ENCODE data around the gene SCOC. TPM values are rescaled to one million over a fixed set of nuclear protein-coding genes. Genes with fewer than 3 reads are reported as not detected.

Gene SCOC
- polyA plus RNA-seq, 1 donor from 2014 or later = 320 TPM

- Histone ChIP-seq H3K36me3 (ENCODE audit: insufficient read depth, low read length) (no peaks in the 10 kb centered on the region), H3K27me3 (ENCODE audit: insufficient read depth, low read depth, low read length) (no peaks in the 10 kb centered on the region), H4K20me1 (ENCODE audit: insufficient read depth) (no peaks in the 10 kb centered on the region), H3K4me2 (ENCODE audit: low read length) (no peak overlapping the region), H3F3A (ENCODE audit: insufficient read depth, low read length, poor library complexity, severe bottlenecking) (no peaks in the 10 kb centered on the region), H3K4me3 (ENCODE audit: low read length) (no peak overlapping the region), H3K9me2 (ENCODE audit: insufficient read depth, low read length) (no peaks in the 10 kb centered on the region), H2AFZ (ENCODE audit: low read depth, low read length) (no peak overlapping the region), H3K9me3 (ENCODE audit: low read length) (no peaks in the 10 kb centered on the region), H3K27ac (ENCODE audit: low read length) (no peak overlapping the region), H3K79me2 (replicated peaks; ENCODE audit: insufficient read depth, low read length) (no peaks in the 10 kb centered on the region), H3K9ac (ENCODE audit: low read length) (no peak overlapping the region)
- no peak for TF ChIP-seq CTCF (IDR thresholded peaks at IDR 0.05; ENCODE audit: poor library complexity, severe bottlenecking)
- no peak for TF ChIP-seq REST (IDR thresholded peaks at IDR 0.05; ENCODE audit: borderline replicate concordance)
- no peak for TF ChIP-seq EZH2 (IDR thresholded peaks at IDR 0.05; ENCODE audit: borderline replicate concordance, insufficient read depth, low read length, poor library complexity, severe bottlenecking)
- TF ChIP-seq POLR2AphosphoS5 (IDR thresholded peaks at IDR 0.05) = no peak
- TF ChIP-seq EP300 (conservative IDR thresholded peaks at IDR 0.05; ENCODE audit: poor library complexity, severe bottlenecking) = no peak
- no peak for TF ChIP-seq TAF1 (IDR thresholded peaks at IDR 0.05; ENCODE audit: low read depth)
- no peak for TF ChIP-seq MXI1 (conservative IDR thresholded peaks at IDR 0.05; ENCODE audit: poor library complexity, severe bottlenecking)
- no peak for TF ChIP-seq RAD21 (conservative IDR thresholded peaks at IDR 0.05)
- TF ChIP-seq SMC3 (conservative IDR thresholded peaks at IDR 0.05; ENCODE audit: poor library complexity) = no peak
Measured at GRCh38 chr4:140358281-140358680, 15.2 kb upstream of the SCOC start.

GRCh38 chr4:140359562-140360427 lies 13.7 kb upstream of the SCOC start:
- Histone ChIP-seq H3K36me3 (ENCODE audit: insufficient read depth, low read length) (no peaks in the 10 kb centered on the region), H3K79me2 (replicated peaks; ENCODE audit: insufficient read depth, low read length) (no peaks in the 10 kb centered on the region), H3K27me3 (ENCODE audit: insufficient read depth, low read depth, low read length) (no peaks in the 10 kb centered on the region), H3K27ac (ENCODE audit: low read length) (peak overlapping the region; percentile 39), H3K4me2 (ENCODE audit: low read length) (no peak overlapping the region), H3K9me3 (ENCODE audit: low read length) (no peaks in the 10 kb centered on the region), H3K9ac (ENCODE audit: low read length) (no peak overlapping the region), H3F3A (ENCODE audit: insufficient read depth, low read length, poor library complexity, severe bottlenecking) (peaks cover 3% of the 10 kb centered on the region), H3K4me3 (ENCODE audit: low read length) (no peak overlapping the region), H4K20me1 (ENCODE audit: insufficient read depth) (no peaks in the 10 kb centered on the region), H3K9me2 (ENCODE audit: insufficient read depth, low read length) (no peaks in the 10 kb centered on the region), H2AFZ (ENCODE audit: low read depth, low read length) (no peak overlapping the region)
- TF ChIP-seq SMC3 (conservative IDR thresholded peaks at IDR 0.05; ENCODE audit: poor library complexity) = peak; percentile 84
- peak; percentile 30 for TF ChIP-seq POLR2AphosphoS5 (IDR thresholded peaks at IDR 0.05)
- TF ChIP-seq MXI1 (conservative IDR thresholded peaks at IDR 0.05; ENCODE audit: poor library complexity, severe bottlenecking) = peak; percentile 5
- TF ChIP-seq EZH2 (IDR thresholded peaks at IDR 0.05; ENCODE audit: borderline replicate concordance, insufficient read depth, low read length, poor library complexity, severe bottlenecking) = no peak
- TF ChIP-seq EP300 (conservative IDR thresholded peaks at IDR 0.05; ENCODE audit: poor library complexity, severe bottlenecking) = peak; percentile 69
- TF ChIP-seq CTCF (IDR thresholded peaks at IDR 0.05; ENCODE audit: poor library complexity, severe bottlenecking) = peak; percentile 92
- peak; percentile 84 for TF ChIP-seq RAD21 (conservative IDR thresholded peaks at IDR 0.05)
- no peak for TF ChIP-seq TAF1 (IDR thresholded peaks at IDR 0.05; ENCODE audit: low read depth)
- no peak for TF ChIP-seq REST (IDR thresholded peaks at IDR 0.05; ENCODE audit: borderline replicate concordance)
